Stimulated activated CD8-positive, alpha-beta memory T cell treated with anti-CD3 and anti-CD28 coated beads, Interleukin-7, amount 100 ng/mL, for 24 hours (primary cell): ENCODE results near the gene CROCC2.
A peak's percentile ranks its signal among the peaks of the same experiment; 100 is the strongest.

Source experiments
- DNase-seq: peaks from one replicate; pipeline ENCODE4 v3.0.0-alpha.2; 2020; ENCODE audit warnings: low read depth

CROCC2 gene

DNA sequence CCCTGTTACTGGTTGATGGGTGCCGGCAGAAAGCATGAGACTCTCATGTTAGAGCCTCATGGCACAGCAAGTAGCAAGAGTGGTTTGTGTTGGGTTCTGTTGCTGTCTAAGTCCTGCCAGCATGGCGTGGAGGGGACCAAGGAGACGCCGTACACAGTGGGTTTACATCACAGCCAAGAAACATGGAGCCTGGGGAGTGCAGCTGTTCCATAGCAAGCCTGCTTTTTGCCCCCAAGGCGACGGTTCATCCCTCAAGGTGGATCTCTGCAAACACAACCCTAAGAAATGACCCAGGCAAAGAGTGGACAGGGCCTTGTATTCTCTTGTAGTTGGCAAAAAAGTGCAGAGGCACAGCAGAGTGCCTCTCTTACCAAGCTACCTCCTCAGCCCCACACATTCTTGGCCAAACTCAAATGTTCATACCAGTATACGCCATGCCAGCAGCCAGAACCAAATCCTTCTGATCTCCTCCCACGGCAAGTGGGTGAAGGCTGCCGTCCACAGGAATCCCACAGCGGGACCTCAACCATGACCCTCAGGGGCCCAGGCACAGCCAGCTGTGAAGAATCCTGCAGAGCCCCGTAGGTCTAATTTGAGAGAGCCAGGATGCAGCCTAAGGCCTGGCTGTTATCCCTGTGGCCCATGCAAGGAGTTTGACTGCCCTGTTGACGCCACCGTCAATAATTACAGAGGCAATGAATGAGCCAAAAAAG is 111.2 kb downstream of the CROCC2 start:
- DNase-seq: no peak

DNA sequence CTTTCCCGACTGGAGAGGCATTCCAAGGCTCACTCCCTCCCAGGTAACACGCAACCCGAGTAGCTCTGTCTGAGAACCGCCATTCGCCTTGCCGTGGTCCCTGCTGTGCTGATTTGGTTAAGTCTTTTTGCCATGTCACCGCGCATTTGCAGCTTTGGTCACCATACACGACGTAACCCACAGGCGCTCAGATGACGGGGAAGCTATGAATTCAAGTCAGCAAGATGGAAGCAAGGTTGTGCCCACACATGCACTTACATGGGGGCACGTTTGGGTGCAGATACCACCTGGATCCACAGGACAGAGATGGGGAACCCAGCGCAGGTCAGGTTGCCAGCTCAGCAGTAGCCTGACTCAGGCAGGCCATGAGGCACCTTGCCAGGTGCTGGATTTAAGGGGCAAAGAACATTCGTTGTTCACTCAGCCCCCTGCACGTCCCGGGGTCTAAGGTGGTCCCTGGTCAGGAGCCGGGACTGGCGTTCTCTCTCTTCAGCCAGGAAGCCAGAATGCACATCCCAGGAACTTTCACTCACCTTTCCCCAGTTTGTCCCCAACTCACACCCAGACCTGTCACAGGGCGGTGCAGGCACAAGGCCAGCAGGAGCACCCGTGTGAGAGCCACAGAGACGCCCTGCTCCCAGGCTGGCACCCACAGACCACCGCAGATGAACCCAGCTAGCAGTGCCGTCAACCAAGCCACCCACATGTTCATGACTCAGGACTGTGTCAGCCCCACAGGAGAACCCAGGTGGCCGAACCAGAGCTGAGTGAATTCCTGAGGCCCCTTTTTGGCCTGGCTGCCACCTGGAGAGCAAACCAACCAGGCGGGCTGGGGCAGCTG is 112.1 kb downstream of the CROCC2 start:
- no peak for DNase-seq

- DNase-seq: no peak
Measured at GRCh38 chr2:241019441-241020139, 113.5 kb downstream of the CROCC2 start.

GRCh38 chr2:241020201-241020600 is 114.1 kb downstream of the CROCC2 start:
- DNase-seq: no peak

DNA sequence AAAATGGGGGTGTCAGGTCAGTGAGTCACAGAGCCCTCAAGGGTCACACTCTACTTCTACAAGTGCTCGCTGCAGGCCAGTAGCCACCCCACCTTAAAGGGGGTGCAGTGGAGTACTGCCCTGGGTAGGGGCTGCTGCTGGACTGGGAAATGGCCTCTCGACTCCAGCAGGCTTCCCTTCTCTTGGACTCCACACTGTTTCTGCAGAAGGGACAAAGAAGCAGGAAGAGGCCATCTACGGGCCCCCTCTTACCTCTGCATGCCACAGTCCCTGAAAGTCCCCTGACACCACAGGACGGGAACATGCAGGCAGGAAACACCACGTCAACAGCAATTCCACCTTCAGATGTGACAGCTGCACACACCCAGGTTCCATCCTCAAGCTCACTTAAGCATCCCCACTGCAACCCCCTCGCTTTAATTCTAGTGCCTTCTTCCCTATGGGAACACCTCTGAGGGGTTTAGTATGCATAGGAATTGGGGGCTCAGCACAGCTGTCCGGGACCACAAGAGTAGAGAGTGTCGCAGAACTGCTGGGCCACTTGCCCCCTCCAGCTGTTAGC is 114.6 kb downstream of the CROCC2 start:
- DNase-seq: no peak

GRCh38 chr2:241025639-241026038 is 119.5 kb downstream of the CROCC2 start:
- DNase-seq: no peak

GRCh38 chr2:241029599-241030332 is 123.6 kb downstream of the CROCC2 start:
- DNase-seq: no peak

- no peak for DNase-seq
Measured at GRCh38 chr2:241030333-241030680, 124.2 kb downstream of the CROCC2 start.

- DNase-seq: no peak
Measured at GRCh38 chr2:241030883-241031282, 124.7 kb downstream of the CROCC2 start.

DNA sequence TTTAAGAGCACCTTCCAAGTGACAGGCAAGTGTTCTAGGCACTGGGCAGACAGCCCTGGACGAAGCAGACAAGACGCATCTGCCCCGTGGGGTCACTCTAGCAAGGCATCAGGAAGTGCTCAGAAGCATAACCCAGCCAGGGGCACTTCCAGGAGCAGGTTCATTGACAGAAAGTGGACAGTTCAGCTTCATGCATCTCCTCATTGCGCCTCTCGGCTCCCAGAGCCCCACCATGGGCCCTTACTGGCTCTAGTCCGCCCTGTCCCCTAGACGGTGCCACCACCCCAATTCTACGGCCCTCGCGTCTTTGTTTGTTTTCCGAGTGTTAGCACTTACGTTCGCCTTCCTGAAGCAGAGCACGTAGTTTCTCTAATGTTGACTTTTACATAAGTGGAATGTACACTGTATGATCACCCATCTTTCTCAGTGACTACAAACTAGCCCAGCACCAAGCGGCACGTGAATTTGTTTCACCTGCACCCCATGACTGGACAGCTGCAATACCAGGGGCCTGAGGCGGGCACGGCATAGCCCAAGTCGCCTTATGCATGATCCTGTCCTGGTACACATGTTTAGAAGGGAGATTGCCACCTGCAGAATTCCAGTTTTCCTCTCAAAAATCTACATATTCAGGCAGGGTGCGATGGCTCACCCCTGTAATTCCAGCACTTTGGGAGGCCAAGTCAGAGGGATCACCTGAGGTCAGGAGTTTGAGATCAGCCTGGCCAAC is 125.5 kb downstream of the CROCC2 start:
- no peak for DNase-seq

DNA sequence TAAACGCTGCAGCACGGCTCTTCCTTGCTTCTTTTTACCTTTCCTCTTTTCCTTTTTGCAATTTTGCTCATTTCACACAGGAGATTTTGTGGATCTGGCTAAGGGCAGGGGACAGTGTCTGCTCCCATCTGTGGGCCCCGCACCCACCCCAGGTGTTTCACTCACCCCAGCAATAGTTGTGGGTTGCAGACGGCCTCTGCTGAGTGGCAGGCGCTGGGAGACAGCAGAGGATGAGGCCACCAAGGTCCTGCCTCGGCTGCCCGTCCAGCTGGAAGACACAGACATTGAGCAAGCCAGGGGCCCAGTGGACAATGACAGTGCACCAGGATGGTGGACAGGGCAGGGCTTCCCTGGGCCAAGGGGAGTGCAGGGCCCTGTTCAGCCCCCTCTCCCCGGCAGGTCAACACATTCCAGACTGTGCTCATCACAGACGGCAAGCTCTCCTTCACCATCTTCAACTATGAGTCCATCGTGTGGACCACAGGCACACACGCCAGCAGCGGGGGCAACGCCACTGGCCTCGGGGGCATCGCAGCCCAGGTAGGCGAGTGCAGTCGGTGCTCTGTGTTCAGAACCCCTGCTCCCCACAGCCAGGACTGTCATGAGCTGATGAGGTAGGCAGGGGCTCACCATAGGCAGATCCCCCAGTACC is 127.3 kb downstream of the CROCC2 start:
- no peak for DNase-seq

DNA sequence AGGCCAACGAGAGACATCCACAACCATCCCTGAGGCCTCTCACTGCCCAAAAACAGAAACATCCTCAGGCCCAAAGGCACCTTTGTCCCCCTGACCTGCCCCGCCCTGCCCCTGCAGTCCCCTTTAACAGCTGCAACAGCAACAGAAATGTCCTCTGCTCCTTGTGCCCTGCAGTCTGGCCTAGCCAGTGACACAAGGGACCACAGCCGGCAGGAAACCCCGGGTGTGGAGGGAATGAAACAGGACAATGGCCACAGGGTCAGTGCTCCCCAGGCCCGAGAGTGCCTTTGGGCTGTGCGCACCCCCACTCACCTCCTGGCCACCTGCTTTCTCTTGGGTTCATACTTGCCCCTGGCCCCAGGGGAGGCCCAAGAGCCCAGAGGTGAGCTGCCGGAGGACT is 127.9 kb downstream of the CROCC2 start:
- DNase-seq: no peak

DNA sequence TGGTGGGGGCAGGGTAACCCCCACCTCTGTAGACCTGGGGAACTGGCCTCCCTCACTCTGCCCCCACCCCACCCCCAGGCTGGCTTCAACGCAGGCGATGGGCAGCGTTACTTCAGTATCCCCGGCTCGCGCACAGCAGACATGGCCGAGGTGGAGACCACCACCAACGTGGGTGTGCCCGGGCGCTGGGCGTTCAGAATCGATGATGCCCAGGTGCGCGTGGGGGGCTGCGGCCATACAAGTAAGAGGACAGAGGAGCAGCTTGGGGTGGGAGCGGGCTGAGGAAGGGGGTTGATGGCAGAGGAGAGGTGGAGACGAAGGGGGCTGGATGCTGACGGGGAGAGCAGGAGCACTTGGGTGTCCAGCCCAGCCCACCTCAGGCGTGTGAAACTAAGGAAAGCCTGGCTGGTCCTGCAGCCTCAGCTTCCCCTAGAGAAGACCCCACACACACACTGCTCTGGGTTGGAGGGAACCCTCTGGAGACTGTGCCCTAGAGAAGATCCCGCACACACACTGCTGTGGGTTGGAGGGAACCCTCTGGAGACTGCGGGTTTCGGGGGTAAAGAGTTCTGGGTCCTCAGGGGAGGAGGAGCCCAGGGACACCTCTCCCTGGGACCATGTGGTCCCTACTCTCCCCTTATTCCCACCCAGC is 128.5 kb downstream of the CROCC2 start:
- no peak for DNase-seq

DNA sequence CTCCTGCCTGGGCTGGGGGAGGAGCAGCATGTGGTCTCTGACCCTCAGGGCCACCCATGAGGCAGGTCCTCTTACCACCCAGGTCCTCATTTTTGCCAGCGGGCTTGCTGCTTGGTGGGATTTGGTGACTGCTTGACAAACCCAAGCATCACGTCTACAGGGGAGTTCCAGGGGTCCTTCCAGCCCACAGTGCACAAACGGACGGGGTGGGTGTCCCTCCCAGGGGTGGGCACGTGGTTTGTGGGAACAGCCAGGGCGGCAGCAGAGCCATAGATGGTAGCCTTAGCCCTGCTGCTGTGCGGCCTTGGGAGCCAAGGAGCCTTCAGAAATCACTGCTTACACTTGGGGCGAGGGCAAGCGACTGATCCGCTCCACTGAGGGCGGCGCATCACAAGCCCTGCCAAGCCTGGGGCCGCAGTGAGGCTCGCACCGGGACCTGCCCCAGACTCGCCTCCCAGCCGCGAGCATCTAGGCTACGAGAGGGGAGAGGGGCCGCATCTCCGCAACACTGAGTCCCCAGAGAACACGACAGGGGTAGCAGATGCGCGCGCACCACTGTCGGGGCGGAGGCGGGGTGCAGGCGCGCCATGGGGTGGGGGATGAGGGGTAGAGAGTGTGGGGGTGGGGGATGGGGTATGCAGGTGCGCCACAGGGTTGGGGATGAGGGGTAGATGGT is 129.1 kb downstream of the CROCC2 start:
- DNase-seq: no peak

DNA sequence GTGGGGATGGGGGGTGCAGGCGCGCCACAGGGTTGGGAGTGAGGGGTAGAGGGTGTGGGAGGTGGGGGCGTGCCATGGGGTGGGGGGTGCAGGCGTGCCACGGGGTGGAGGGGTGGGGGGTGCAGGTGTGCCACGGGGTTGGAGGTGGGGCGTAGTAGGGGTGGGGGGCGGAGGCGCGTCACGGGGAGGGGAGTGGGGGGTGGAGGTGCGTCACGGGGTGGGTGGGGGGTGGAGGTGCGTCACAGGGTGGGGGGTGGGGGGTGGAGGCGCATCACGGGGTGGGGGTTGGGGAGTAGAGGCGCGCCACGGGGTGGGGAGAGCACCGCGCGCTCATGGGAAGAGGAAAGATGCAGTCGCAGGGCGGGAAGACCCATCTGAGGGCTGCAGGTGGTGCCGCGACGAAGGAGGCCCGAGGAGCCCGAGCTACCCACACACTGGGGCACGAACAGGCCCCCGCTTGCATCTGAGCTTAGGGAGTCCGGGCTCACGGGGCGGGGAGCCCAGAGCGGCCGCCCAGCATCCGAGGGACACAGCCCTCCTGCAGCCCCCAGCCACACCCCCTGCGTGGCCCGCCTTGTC is 129.8 kb downstream of the CROCC2 start:
- DNase-seq: no peak

GRCh38 chr2:241036397-241036963 is 130.3 kb downstream of the CROCC2 start:
- peak; percentile 11 for DNase-seq

DNA sequence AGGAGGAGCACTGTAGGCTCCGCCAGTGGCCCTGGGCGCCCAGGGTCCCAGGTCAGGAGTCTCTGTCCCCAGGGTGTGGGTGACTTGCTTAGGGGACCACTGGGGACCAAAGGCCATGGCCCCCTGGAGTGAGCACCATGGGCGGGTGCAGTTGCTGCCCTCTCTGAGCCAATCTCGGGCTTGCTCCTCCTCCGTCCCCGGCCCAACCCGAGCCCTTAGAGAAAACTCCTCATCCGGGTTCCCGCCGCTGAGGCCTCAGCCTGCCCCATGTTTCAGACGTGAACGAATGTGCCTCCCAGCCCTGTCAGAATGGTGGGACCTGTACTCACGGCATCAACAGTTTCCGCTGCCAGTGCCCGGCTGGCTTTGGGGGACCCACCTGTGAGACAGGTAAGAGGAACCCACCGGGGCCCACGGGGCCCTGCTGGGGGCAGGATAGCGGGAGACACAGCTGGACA is 130.9 kb downstream of the CROCC2 start:
- no peak for DNase-seq

- DNase-seq: no peak
Measured at GRCh38 chr2:241037498-241037897, 131.4 kb downstream of the CROCC2 start.
